CD14-positive monocyte (primary cell): Measurements from ENCODE around the gene ST8SIA1. TPM values are rescaled to one million over a fixed set of nuclear protein-coding genes. Genes with fewer than 3 reads are reported as not detected.

Source experiments
- DNase-seq, 3 donors: peaks; one replicate each; pipeline ENCODE4 v3.0.0-alpha.2; 2011 to 2022
- H2AFZ ChIP-seq: 2 replicates; pipeline ENCODE4 v1.6.0; 2012; ENCODE audit warnings: mild to moderate bottlenecking, low read depth, low read length, inconsistent platforms; ENCODE audit not compliant: insufficient read depth, poor library complexity, severe bottlenecking
- H3K27ac ChIP-seq, 2 donors: 1 replicate in 1 of 2; 2 replicates in 1 of 2; pipeline ENCODE4 v1.5.1; 2012 to 2013; ENCODE audit warnings: low read length in 2 of 2, control low read depth in 1 of 2, inconsistent platforms in 1 of 2, low read depth in 1 of 2, mild to moderate bottlenecking in 1 of 2
- H3K27me3 ChIP-seq, 2 donors: one replicate each; pipeline versions ENCODE4 v1.6.0 to v1.6.1; 2011 to 2013; ENCODE audit warnings: low read length in 2 of 2; ENCODE audit not compliant: control insufficient read depth in 2 of 2, insufficient read depth in 2 of 2
- H3K36me3 ChIP-seq, 2 donors: replicated peaks in 1 of 2; 1 replicate in 1 of 2; 2 replicates in 1 of 2; pipeline versions ENCODE4 v1.5.1 to v1.6.1; 2012 to 2013; ENCODE audit warnings: low read length in 2 of 2, control low read depth in 1 of 2, inconsistent platforms in 1 of 2, mild to moderate bottlenecking in 1 of 2; ENCODE audit not compliant: insufficient read depth in 2 of 2, control insufficient read depth in 1 of 2
- H3K4me1 ChIP-seq, 2 donors: 1 replicate in 1 of 2; 2 replicates in 1 of 2; pipeline versions ENCODE4 v1.5.1 to v1.6.1; 2012 to 2013; ENCODE audit warnings: low read length in 2 of 2, control low read depth in 1 of 2, inconsistent platforms in 1 of 2, mild to moderate bottlenecking in 1 of 2, moderate library complexity in 1 of 2; ENCODE audit not compliant: insufficient read depth in 2 of 2, control insufficient read depth in 1 of 2
- H3K4me2 ChIP-seq: replicated peaks from 2 replicates; pipeline ENCODE3; 2012; ENCODE audit warnings: low read length, moderate library complexity, mild to moderate bottlenecking; ENCODE audit not compliant: poor library complexity, severe bottlenecking; ENCODE audit errors: extremely low read depth
- H3K4me3 ChIP-seq, 3 experiments: fragments of 200-600 bp in 1 of 3; sonication (generic) in 1 of 3; replicated peaks in 1 of 3; 1 replicate in 2 of 3; 2 replicates in 1 of 3; pipeline ENCODE4 v1.5.1; 2011 to 2013; ENCODE audit warnings: low read length in 3 of 3, mild to moderate bottlenecking in 3 of 3, control low read depth in 2 of 3, low read depth in 2 of 3, inconsistent platforms in 1 of 3, moderate library complexity in 1 of 3
- H3K79me2 ChIP-seq: 2 replicates; pipeline ENCODE4 v1.6.0; 2012; ENCODE audit warnings: mild to moderate bottlenecking, control low read depth, inconsistent platforms, low read length, moderate library complexity; ENCODE audit not compliant: insufficient read depth
- H3K9ac ChIP-seq: 2 replicates; pipeline ENCODE4 v1.6.0; 2017; ENCODE audit warnings: low read length, mild to moderate bottlenecking; ENCODE audit not compliant: insufficient read depth, poor library complexity, severe bottlenecking
- H3K9me3 ChIP-seq, 2 donors: replicated peaks in 1 of 2; 1 replicate in 1 of 2; 2 replicates in 1 of 2; pipeline versions ENCODE4 v1.5.1 to v1.6.1; 2012 to 2013; ENCODE audit warnings: low read length in 2 of 2, control low read depth in 1 of 2; ENCODE audit not compliant: control insufficient read depth in 1 of 2, insufficient read depth in 1 of 2
- H4K20me1 ChIP-seq: 2 replicates; pipeline ENCODE4 v1.6.0; 2012; ENCODE audit warnings: mild to moderate bottlenecking, low read length, control low read depth, moderate library complexity; ENCODE audit not compliant: insufficient read depth
- H3K27ac Mint-ChIP-seq, 7 donors: one replicate each; pipeline ENCODE4 v1.8.0; 2020; ENCODE audit warnings: mild to moderate bottlenecking in 7 of 7, mixed read lengths in 7 of 7, moderate library complexity in 6 of 7, inconsistent platforms in 2 of 7
- H3K27me3 Mint-ChIP-seq, 3 donors: one replicate each; pipeline ENCODE4 v1.8.0; 2021 to 2022; ENCODE audit warnings: low read depth in 3 of 3, mild to moderate bottlenecking in 3 of 3, mixed read lengths in 3 of 3, moderate library complexity in 3 of 3, inconsistent platforms in 1 of 3
- H3K36me3 Mint-ChIP-seq, 2 donors: one replicate each; pipeline ENCODE4 v1.8.0; 2020; ENCODE audit warnings: mixed read lengths in 2 of 2, inconsistent platforms in 1 of 2, mild to moderate bottlenecking in 1 of 2
- H3K4me1 Mint-ChIP-seq: one replicate; pipeline ENCODE4 v1.8.0; 2020; ENCODE audit warnings: mild to moderate bottlenecking, mixed read lengths
- H3K4me3 Mint-ChIP-seq, 2 donors: one replicate each; pipeline ENCODE4 v1.8.0; 2020; ENCODE audit warnings: mild to moderate bottlenecking in 2 of 2, mixed read lengths in 2 of 2, moderate library complexity in 1 of 2
- H3K9me3 Mint-ChIP-seq, 7 donors: one replicate each; pipeline ENCODE4 v1.8.0; 2020 to 2022; ENCODE audit warnings: mixed read lengths in 7 of 7, mild to moderate bottlenecking in 6 of 7, moderate library complexity in 6 of 7, inconsistent platforms in 2 of 7
- CTCF ChIP-seq: fragments of 200-600 bp; IDR thresholded peaks from one replicate; pipeline ENCODE4 v1.8.0; 2022; ENCODE audit warnings: antibody characterized with exemption, mild to moderate bottlenecking
- WGBS: methylation state at CpG from one replicate; pipeline ENCODE4 v1.1.5; 2013; ENCODE audit warnings: missing lambda C conversion rate; ENCODE audit not compliant: insufficient coverage; 5-methylcytosine and 5-hydroxymethylcytosine counted together
- intact Hi-C, 2 donors: fragments of 100-400 bp; cut with micrococcal nuclease; formaldehyde crosslinking; loops; one replicate each; pipeline versions ENCODE4 v1.15.0 to v1.15.1; 2023
- polyA plus RNA-seq, 3 donors: library from polyadenylated mRNA; depleted of rRNA in 1 of 3; unstranded in 2 of 3; stranded (reverse) in 1 of 3; fragments of 300-500 nt in 2 of 3; fragments of >200 nt in 1 of 3; fragmentation: Illumina TruSeq in 2 of 3; gene quantifications; 1 replicate in 2 of 3; 2 replicates in 1 of 3; pipeline ENCODE4 v1.2.3, GENCODE V29; 2012 to 2021

The ST8SIA1 gene
- polyA plus RNA-seq, 3 donors: not detected

DNA sequence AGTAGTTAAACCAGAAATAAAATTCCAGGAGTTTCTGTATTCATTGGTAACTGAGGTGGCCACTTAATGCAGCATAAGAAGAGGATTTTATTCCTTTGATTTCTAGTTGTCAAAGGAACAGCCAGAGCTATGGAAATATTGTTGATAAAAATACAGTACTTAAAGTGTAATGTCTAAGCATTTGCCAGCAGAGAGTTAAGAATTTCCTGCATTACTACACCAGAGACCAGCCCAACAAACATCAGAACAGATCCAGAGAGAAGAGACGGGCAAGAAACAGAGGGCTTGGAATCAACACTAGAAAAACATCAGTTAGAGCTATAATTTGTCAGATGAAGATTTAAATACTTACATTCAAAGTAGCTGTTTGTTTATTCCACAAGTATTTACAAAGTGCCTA, 77.9 kb downstream of the ST8SIA1 start:
- no peaks in the 10 kb centered on the region for H3K9me3 ChIP-seq
- Mint-ChIP-seq H3K9me3 (peaks cover 0 to 2% (median 0%) of the 10 kb centered on the region in 7 donors), H3K36me3 (no peaks in the 10 kb centered on the region), H3K27me3 (peaks cover 6 to 12% (median 10%) of the 10 kb centered on the region in 3 donors), H3K27ac (no peak overlapping the region), H3K4me3 (no peak overlapping the region), H3K4me1 (no peaks in the 10 kb centered on the region)
- H3K36me3 ChIP-seq: no peaks in the 10 kb centered on the region
- no peaks in the 10 kb centered on the region for H3K79me2 ChIP-seq
- no peak for DNase-seq
- no peak for TF ChIP-seq CTCF
- intact Hi-C loops: no loop called here
- no peak overlapping the region for H3K27ac ChIP-seq
- no peaks in the 10 kb centered on the region for H3K4me1 ChIP-seq
- H2AFZ ChIP-seq: no peak overlapping the region
- H3K27me3 ChIP-seq: peaks cover 5% of the 10 kb centered on the region in 2 donors
- no peak overlapping the region for H3K4me2 ChIP-seq
- no peaks in the 10 kb centered on the region for H4K20me1 ChIP-seq
- H3K9ac ChIP-seq: no peak overlapping the region
- WGBS: no CpG with 5 or more reads among the region's 1 CpG
- no peak overlapping the region for H3K4me3 ChIP-seq

- no peaks in the 10 kb centered on the region for H3K36me3 ChIP-seq
- H3K9ac ChIP-seq: no peak overlapping the region
- H3K27ac ChIP-seq: no peak overlapping the region
- Mint-ChIP-seq H3K36me3 (no peaks in the 10 kb centered on the region), H3K27ac (no peak overlapping the region), H3K9me3 (peaks cover 0 to 2% (median 0%) of the 10 kb centered on the region in 7 donors), H3K4me1 (peaks cover under 1% of the 10 kb centered on the region), H3K27me3 (peaks cover 5 to 10% (median 9%) of the 10 kb centered on the region in 3 donors), H3K4me3 (no peak overlapping the region)
- no peaks in the 10 kb centered on the region for H3K79me2 ChIP-seq
- no peak overlapping the region for H2AFZ ChIP-seq
- H3K4me2 ChIP-seq: no peak overlapping the region
- TF ChIP-seq CTCF: no peak
- H4K20me1 ChIP-seq: no peaks in the 10 kb centered on the region
- no peak overlapping the region for H3K4me3 ChIP-seq
- no peaks in the 10 kb centered on the region for H3K9me3 ChIP-seq
- H3K4me1 ChIP-seq: no peaks in the 10 kb centered on the region
- intact Hi-C loops: no loop called here
- H3K27me3 ChIP-seq: peaks cover 6 to 9% of the 10 kb centered on the region in 2 donors
- WGBS: 86% methylated on average over 6 of the region's 7 CpGs
- DNase-seq: no peak
These were observed 78.5 kb downstream of the ST8SIA1 start for GRCh38 chr12:22256041-22256441.
